Stromal cell of bone marrow (primary cell): ENCODE measurements around the gene CLIC3.
"Not testable (repeated sequence)": the region's sequence is repeated elsewhere in the genome, so short reads cannot be mapped to it uniquely, and the experiment has no call there.

ENCODE experiments used
- DNase-seq: peaks from one replicate; pipeline ENCODE4 v3.0.0-alpha.2; 2012; ENCODE audit warnings: low read depth

The CLIC3 gene

DNA sequence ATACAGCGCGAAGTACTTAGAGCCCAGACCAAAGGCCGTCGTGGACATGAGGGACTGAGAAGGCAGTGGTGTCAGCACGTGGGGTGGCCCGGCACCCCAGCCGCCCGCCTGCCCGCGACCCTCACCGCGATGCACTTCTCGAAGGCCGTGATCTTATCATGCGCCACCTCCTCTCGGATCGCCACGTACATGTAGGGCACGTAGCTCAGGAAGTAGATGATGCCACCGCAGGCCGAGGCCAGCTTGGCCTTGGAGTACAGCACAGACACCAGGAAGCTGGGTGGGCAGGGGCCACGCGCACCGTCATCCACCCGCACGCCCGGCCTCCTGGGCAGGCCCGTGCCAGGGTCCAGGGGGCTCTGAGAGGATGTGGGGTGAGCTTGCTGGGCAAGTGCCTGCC lies 20.7 kb upstream of the CLIC3 start:
- no peak for DNase-seq

DNA sequence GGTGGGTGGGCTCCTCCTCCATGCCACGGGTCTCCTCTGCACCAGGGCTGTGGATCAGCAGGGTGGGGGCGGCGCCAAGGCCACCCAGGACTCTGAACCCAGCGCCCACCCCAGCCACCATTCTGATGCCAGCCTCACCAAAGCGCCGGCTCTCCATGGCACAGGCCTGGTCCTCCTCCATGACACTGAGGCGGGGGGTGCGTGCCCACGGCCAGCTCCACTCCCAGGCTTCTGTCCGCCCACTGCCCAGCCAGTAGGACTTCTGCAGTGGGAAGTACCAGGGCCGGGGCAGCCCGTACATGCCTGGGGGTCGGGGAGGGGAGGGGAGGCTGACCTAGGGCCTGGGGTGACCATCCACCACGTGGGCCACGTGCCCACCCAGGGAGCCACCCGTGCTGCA lies 20.1 kb upstream of the CLIC3 start:
- no peak for DNase-seq

DNA sequence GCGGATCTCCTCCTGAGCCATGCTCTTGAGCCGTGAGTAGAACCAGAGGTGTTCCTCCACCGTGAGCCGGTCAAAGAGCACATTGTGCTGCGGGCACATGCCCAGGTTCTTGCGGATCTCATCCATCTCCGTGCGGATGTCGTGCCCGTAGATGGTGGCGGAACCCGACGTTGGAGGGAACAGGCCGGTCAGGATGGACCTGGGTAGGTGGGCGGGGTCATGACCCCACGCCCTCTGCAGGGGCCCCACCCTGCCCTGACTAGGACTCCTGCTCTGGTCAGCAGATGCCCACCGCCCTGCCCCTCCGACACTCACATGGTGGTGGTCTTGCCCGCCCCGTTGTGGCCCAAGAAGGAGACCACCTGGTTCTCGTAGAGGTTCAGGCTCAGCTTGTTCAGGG lies 19.6 kb upstream of the CLIC3 start:
- no peak for DNase-seq

DNA sequence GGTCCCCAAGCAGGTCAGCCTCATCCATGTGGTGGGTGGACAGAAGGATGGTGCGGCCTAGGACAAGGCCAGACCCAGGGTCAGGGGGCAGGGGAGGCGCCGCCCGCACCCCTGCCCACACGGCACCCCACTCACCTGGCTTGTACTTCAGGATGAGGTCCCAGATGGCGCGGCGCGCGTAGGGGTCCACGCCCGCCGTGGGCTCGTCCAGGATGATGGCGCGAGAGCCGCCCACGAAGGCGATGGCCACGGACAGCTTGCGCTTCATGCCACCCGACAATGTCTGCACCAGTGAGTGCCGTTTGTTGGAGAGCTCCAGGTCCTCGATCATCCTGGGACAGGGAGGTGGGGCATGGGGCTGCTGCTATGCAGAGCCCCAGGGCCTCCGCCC lies 19.2 kb upstream of the CLIC3 start:
- no peak for DNase-seq

DNA sequence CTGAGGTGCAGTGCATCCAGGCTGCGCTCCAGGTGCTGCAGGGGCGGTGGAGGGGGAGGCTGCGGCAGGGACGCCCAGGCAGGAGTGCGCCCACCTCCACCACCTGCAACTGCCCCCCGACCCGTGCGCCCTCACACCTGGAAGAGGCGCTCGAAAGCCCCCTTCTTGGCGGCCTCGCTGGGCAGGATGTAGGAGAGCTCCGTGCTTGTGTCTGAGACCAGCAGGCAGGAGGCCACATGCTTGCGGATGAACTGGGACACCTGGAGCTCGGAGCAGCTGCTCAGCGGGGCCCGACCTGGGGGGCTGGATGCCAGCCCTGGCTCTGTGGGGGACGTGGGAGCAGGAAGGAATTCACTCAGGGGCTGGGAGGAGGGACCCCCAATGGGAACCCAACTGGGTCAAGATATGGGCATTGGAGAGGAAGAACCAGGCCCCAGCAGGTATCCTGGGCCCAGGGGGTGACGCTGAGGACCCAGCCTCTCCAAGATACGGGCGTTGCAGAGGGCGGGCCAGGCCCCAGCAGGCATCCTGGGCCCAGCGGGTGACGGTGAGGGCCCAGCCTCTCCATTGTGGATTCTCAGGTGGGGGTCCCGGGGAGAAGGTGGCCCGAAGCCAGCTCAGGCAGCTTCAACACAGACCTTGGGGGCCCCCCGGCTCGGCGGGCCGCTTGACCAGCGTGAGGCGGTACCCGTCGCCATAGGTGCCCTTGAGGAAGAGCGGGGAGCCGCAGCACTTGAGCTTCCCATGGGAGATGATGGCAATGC lies 18.6 kb upstream of the CLIC3 start:
- no peak for DNase-seq

DNA sequence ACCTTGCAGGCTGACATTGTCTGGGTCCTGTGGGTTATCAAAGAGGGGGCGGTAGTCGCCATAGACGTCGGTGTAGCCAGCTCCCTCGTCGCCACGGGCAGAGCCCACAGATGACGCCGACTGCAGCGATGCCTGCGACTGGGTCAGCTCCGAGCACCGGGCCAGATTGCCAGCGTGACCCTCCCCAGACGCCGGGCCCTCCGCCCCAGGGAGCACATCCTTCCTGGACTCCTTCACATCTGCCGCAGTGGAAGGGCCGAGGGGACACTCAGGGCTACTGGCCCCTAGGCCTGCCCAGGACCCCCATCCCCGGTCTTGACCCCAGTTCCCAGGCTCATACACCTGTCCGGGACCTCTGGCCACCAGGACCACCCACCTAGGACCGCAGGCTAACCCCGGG lies 17.8 kb upstream of the CLIC3 start:
- DNase-seq: no peak

DNA sequence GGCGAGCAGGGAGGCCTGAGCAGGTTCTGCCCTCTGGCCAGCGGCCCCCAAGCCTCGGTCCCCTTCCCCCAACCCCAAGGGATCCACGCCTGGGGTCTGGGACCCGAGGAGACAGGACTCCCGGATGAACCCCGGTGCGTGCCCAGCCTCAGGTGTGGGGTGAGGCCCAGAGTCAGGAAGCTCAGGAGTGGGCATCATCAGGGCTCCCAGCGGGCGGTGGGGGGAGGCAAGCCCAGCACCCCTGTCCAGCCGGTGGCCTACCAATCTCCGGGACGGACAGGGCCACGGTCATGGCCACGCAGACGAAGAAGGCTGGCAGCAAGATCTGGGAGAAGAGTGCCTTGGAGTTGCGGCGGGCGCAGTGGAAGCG lies 17.2 kb upstream of the CLIC3 start:
- no peak for DNase-seq

DNA sequence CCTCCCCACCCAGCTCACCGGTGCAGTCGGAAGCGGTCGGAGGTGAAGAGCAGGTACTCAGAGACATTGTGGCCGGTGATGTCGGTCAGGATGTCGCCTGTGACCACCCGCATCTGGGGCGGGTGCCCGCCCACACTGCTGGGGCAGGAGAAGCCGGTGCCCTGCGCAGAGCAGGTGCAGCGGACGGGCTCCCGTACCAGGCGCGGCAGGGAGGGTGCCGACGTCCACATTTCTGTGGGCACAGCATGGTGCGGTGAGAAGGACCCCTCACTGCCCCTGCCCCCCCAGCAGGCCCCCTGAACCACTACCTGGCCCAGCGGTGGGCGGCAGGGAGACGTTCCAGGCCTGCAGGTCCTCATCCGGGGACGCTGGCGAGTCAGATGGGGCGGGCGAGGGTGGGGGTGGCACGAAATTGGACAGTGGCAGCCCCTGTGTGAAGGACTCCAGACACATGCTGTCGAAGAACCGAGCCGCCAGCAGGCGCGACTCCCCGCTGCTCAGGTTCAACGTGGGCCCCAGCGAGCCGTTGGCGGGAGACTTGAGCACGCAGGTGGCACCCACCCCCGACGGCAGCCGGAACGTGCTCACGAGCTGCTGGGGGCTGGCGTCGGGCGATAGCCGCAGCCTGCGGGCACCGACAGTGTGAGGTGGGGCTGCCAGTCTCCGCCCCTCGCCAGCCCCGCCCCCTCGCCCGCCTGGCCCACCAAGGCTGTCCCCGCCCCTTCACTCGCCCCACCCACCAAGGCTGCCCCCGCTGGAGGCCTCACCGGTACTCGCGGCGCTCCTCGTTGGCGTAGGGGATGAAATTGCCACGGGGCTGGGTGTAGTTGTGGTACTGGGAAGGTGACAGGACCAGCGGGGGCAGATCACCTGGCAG lies 16.6 kb upstream of the CLIC3 start:
- no peak for DNase-seq

DNA sequence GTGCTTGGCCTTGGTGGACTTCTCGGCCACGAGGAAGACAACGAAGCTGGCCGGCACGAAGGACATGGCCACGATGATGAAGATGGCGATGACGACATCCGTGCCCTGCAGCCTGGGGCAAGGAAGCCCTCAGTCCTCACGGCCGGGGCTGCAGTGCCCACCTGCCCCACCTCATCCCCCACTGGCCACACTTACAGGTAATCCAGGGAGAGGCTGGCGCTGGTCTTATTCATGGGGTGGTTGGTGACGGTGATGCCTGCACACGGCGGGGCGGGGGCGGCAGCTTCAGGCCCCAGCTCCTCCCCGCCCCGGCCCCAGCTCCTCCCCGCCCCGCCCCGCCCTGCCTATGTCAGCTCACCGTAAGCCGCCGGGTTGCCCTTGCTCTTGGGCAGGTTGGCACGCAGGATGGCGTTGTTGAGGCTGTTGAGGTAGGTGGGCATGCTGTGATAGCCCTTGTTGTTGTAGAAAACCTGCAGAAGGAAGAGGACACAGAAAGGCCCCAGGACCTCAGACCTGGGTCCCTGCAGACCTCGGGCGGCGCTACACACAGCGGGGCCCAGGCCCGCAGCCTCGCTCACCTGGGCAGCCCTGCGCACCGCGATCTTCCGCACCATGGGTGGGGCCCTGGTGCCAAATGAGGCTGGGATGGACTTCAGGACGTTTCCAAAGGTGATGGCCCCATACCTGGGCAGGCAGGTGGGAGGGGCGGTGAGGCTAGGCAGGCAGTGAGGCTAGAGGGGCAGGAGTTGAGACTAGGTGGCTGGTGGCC lies 15.7 kb upstream of the CLIC3 start:
- no peak for DNase-seq

DNA sequence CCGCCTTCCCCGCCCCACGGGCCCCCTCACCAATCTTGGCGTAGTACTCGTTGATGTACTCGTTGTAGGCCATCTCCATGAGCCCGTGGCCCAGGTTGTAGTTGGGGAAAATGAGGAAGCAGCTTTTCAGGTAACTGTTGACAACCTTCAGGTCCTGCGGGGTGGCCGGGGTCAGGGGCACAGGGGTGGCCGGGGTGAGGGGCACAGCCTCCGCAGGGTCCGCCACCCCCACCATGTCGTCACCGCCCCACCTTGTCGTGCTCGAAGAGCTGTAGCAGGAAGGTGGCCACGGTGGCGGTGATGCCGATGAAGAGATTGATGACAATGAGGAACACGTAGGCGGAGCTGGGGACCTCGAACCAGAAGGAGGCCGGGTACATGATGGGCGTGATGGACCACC lies 14.8 kb upstream of the CLIC3 start:
- no peak for DNase-seq

DNA sequence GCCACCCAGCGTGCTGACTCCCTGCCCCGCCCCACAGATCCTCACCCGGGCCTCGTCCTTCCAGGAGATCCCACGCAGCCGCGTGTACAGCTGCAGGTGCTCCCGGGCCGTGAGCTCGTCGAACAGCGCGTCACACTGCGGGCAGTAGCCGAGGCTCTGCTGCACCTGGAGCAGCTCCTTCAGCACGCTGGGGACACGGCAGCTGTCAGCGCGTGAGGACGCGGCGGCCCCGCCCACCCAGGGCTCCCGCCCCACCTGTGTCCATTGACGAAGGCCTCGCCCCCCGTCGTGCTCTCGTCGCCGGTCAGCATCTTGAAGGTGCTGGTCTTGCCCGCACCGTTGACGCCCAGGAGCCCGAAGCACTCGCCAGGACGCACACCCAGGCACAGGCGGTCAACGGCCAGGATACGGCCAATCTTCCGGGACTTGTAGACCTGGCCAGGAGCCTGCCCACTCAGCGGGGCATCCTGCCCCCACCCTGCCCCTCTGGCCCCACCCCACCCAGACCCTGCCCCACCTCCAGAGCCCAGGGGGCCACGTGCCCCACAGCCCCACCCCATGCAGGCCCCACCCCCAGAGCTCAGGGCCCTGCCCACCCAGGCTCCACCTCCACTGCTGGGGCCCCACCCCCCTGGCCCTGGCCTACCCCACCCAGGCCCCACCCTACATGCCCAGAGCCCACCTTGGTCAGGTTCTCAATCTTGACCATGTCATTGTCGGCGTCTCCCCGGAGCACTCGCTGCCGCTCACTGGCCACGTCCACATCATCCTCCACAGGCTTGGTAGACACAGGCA lies 13.8 kb upstream of the CLIC3 start:
- no peak for DNase-seq

DNA sequence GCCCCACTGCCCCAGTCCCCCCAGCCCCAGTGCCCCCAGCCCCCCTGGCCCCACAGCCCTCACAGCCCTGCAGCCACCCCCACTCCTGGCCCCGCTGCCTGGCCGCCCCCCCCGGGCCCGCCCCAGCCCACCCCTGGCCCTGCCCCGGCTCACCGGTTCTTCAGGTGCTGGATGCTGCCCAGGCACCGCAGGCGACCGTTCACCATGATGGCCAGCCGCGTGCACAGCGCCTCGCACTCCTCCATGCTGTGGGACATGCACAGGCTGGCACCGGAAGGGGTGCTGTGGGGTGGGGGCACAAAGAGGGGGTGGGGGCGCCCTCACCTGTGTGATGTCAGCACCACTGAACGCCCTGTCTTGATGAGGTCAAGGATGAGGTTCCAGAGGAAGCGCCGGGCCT lies 12.8 kb upstream of the CLIC3 start:
- DNase-seq: no peak

DNA sequence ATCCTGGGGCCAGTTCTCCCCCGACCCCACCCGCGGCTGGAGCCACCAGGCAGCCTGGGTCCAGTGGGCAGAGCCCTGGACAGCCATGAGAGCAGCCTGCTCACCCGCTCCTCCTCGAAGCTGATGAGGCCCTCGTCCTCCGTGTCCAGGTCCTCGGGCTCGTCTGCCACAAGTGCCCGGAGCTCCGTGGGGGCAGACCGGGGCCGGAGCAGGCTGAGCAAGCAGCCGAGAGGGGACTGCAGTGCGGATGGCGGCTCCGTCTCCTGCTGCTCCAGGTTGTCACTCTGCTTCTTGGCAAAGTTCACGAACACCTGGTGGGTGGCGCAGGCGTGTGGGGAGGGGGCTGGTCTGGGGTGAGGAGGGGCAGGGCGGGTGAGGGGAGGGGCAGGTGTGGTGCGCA lies 11.9 kb upstream of the CLIC3 start:
- no peak for DNase-seq

DNA sequence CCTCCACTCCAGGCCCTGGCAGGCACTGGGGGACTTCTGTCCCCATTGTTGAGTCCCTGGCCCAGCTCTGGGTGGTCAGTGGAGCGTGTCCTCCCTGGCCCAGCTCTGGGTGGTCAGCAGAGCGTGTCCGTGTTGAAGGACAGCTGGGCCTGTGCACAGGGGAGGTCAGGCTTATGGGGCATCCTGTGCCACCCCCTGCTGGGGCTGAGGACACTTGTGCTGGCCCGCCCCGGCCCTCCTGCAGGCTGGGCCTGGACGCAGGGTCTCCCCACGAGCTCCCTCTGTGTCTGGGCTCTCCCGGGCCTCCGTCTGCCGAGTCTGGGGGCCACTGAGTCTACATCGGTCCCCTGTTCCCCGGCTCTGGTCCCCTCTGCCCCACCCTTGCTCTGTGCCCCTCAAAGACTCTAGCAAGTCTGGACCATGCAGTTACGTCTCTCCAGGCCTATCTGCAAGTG lies 11.5 kb upstream of the CLIC3 start:
- DNase-seq: no peak

DNA sequence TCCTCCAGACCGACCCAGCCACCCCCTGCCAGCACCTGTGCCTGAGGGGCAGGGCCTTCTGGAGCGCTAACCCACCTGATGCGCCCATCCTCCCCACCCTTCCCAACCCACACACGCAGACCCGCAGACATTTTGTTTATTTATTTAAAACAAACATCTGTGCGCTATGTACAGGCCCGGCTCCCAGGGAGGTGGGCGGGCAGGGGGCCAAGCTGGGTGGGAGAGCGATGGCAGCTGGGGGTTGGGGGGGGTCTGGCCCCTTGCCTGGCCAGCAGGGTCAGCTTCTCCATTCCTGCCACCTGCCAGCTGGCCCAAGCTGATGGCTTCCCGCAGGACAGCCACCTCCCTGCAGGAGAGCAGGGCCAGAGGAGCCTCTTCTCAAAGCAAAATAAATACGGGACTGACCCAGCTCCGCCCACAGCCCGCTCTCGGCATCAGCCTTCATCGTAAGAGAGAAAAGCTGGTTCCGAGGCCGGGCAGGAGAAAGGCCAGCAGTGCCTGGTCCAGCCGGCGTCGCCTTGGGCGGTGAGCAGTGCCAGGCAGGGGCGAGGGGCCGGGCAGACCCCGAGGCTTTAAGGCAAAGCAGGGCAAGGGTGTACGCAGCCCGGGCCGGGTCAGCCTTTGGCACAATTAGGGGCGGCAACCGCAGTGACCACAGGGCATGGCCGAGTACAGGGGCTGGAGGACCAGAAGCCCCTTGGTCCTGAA lies 10.9 kb upstream of the CLIC3 start:
- DNase-seq: no peak

DNA sequence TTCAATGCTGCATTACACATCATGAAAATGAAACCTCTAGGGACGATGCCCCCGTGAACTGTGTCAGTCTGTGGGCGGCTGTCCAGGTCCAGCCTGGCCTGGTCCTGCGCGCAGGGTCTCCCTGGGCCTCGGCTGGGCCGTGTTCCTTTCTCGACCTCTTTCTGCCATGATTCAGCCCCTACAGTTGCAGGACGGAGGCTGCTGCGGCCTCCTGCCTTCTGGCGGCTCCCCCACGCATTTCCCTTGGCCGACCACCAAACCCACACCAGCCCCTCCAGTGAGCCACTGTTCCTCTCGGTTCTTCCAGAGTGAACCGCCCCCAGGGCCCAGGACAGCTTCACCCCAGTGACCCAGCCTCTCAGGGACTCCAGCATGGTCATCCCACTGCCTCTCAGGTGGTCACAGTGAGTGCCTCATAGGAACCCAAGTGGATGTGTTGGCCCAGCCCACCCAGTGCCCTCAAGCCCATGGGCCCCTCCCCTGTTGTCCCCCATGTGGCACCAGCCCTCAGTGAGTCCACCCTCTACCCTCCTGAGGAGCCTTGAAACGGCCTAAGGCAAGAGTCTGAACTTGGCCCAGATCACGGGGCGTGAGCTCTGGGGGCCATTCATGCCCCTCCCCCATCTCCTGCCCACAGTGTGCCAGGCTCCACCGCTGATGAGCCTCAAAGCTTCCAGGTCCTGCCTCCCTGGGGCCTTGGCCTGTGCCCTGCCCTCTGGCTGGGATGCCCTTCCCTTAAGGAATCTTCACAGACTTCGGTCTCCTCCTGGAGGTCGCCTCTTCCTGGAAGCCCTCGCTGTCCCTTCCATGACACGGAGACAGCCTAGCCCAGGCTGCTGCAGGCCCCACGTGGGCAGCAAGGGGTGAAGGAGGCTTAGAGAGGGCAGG lies 10.0 kb upstream of the CLIC3 start:
- DNase-seq: no peak

DNA sequence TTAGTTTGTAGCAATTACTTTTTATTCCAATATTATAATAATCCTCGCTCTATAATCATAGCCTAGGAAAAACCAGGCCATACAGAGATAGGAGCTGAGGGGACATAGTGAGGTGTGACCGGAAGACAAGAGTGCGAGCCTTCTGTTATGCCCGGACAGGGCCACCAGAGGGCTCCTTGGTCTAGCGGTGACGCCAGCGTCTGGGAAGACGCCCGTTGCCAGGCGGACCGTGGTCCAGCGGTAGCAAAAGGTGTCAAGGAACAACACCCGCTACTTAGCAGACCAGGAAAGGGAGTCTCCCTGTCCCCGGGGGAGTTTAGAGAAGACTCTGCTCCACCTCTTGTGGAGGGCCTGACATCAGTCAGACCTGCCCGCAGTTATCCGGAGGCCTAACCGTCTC lies 7.9 kb upstream of the CLIC3 start:
- DNase-seq: not testable (repeated sequence)

DNA sequence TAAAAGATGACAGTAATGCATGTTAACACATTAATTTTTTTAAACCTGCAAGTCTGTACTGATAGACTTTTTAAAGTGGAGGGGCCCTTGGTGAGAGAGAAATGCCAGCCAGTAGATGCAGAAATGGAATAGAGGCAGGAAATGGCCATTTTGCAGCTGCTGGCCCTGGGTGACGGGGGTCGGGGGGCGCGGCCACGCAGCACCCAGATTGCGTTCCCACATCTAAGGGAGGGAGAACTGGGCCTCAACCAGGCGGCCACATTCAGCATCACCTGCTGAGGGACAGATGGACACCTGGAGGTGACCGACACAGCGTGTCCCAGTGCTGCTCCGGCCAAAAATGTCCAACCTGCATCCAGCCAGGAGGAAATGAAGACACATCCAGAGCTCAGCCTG lies 6.3 kb upstream of the CLIC3 start:
- DNase-seq: no peak

DNA sequence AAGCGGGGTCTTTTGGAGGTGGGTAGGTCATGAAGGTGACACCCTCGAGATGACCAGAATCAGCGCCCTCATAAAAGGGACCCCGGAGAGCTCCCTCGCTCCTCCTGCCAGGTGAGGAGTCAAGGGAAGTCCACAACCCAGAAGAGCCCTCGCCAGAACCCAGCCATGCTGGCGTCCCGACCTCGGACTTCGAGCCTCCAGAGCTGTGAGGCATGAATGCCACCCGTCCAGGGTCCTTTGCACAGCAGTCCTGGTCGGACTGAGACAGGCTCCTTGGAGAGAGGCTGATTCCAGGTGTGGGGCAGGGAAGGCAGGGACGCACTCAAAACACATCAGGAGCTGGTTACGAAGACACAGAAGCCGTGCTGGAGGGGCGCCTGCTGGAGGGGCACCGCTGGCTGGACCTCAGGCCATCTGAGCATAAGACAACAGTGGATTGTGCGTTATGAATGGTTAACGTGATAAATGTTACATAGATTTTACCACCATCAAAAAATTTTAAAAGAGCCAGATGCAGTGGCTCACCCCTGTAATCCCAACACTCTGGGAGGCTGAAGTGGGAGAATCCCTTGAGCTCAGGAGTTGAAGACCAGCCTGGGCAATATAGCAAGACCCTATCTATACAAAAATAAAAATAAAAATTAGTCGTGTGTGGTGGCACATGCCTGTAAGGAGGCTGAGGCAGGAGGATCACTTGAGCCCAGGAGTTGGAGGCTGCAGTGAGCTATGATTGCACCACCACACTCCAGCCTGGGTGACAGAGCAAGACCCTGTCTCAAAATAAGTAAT lies 5.7 kb upstream of the CLIC3 start:
- DNase-seq: no peak
